Panc1 (cell line): ENCODE measurements around the gene SNTG2. TPM values are rescaled to one million over a fixed set of nuclear protein-coding genes. Genes with fewer than 3 reads are reported as not detected.
A peak's percentile ranks its signal among the peaks of the same experiment; 100 is the strongest.

Source experiments
- ATAC-seq: fragments of 200-7000 bp; cut with Tn5 transposase; 2 replicates; pipeline ENCODE4 v1.9.1; 2020; ENCODE audit warnings: mild to moderate bottlenecking, moderate library complexity
- BruUV-seq: library from RNA; stranded (reverse); fragments of 400-500 nt; replicated peaks from 2 replicates; lab custom pipeline; 2021; lab: Mats Ljungman, UMichigan
- CTCF ChIA-PET: fragments of 300-600 bp; sonication (Branson Sonifier 250); formaldehyde crosslinking; loops from one replicate; lab custom pipeline; 2022; ENCODE audit warnings: antibody characterized with exemption; lab: Charles Lee
- POLR2A ChIA-PET: fragments of 300-600 bp; sonication (Branson Sonifier 250); formaldehyde crosslinking; loops from one replicate; lab custom pipeline; 2022; ENCODE audit warnings: antibody characterized with exemption; lab: Charles Lee
- DNase-seq: peaks from one replicate; pipeline ENCODE4 v3.0.0-alpha.2; 2010; ENCODE audit warnings: low read depth, low spot score
- H3K27ac ChIP-seq: 2 replicates; pipeline ENCODE4 v1.5.1; 2011; ENCODE audit warnings: mild to moderate bottlenecking, low read length, inconsistent platforms
- H3K27me3 ChIP-seq: fragments of 200-500 bp; sonication (Bioruptor generic); 2 replicates; pipeline ENCODE4 v1.6.0; 2014; ENCODE audit warnings: low read length, inconsistent platforms; ENCODE audit not compliant: control insufficient read depth, insufficient read depth
- H3K36me3 ChIP-seq: fragments of 200-500 bp; sonication (Bioruptor generic); 2 replicates; pipeline ENCODE4 v1.5.1; 2014; ENCODE audit warnings: inconsistent platforms, mild to moderate bottlenecking, low read length, moderate library complexity; ENCODE audit not compliant: control insufficient read depth, insufficient read depth
- H3K4me1 ChIP-seq: 2 replicates; pipeline ENCODE4 v1.5.1; 2011; ENCODE audit warnings: inconsistent platforms, mild to moderate bottlenecking, low read length, moderate library complexity; ENCODE audit not compliant: control insufficient read depth, insufficient read depth
- H3K4me3 ChIP-seq, 2 experiments: 2 replicates each; pipeline ENCODE4 v1.5.1; 2011 to 2012; ENCODE audit warnings: low read depth in 2 of 2, low read length in 2 of 2, mild to moderate bottlenecking in 2 of 2, inconsistent platforms in 1 of 2, moderate library complexity in 1 of 2
- H3K9me3 ChIP-seq: fragments of 200-500 bp; sonication (Bioruptor generic); 2 replicates; pipeline ENCODE4 v1.5.1; 2014; ENCODE audit warnings: low read depth, mild to moderate bottlenecking, inconsistent platforms, low read length, moderate library complexity; ENCODE audit not compliant: control insufficient read depth, insufficient read depth
- POLR2AphosphoS5 ChIP-seq: IDR thresholded peaks from 2 replicates; pipeline ENCODE4 v1.6.1; 2012; ENCODE audit warnings: mild to moderate bottlenecking, low read depth, low read length, moderate library complexity
- SIN3A ChIP-seq: IDR thresholded peaks from 2 replicates; pipeline ENCODE4 v1.6.1; 2012; ENCODE audit warnings: low read depth, mild to moderate bottlenecking, low read length, moderate library complexity, borderline replicate concordance; ENCODE audit not compliant: insufficient read depth
- TCF7L2 ChIP-seq: IDR thresholded peaks from 2 replicates; pipeline ENCODE4 v1.6.1; 2011; ENCODE audit warnings: mild to moderate bottlenecking, low read depth, low read length, inconsistent platforms
- in situ Hi-C: cut with HindIII; loops from 2 replicates; pipeline ENCODE4 v1.10.0; 2016; ENCODE audit warnings: low sequenced_read_pairs, low pct_unique_long_range_greater_than_20kb
- intact Hi-C: fragments of 100-400 bp; cut with micrococcal nuclease; formaldehyde crosslinking; loops from one replicate; pipeline ENCODE4 v1.10.0; 2022; ENCODE audit not compliant: unreplicated experiment
- total RNA-seq: library from RNA; stranded (reverse); gene quantifications from one replicate; pipeline ENCODE4 v1.2.1, GENCODE V29; 2021; ENCODE audit not compliant: unreplicated experiment
- TF ChIP-seq, protein P1 (sequence below), 2 experiments: IDR thresholded peaks; 2 replicates each; pipeline ENCODE4 v1.6.1; 2011 to 2012; ENCODE audit warnings: low read depth in 2 of 2, control low read depth in 1 of 2, low read length in 1 of 2, mild to moderate bottlenecking in 1 of 2, moderate library complexity in 1 of 2; ENCODE audit not compliant: insufficient read depth in 1 of 2
- TF ChIP-seq, protein P2 (sequence below): fragments of 450-650 bp; IDR thresholded peaks from 2 replicates; pipeline ENCODE4 v1.5.1; 2017; ENCODE audit warnings: mild to moderate bottlenecking

SNTG2 gene
- total RNA-seq, 1 experiment from 2014 or later: not detected

DNA sequence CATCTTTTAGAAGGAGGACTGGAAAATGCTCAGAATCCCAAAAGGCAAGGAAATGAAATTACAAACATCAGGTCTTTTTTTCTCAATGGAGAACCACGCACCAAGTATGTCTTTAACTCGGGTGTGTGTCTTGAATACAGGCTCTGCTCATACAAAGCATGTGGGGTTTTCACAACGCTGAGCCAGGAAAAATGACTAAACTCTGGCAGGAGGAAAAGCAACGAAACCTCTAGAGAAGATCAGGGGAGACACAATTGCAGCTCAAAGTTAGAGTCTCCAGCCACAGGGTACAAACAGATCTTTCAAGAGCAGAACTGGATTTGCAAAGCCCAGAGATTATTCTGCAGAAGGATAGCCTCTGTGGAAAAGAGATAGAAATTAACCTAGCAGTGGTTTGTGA, 419.8 kb downstream of the SNTG2 start:
- in situ Hi-C loops: no loop called here
- Histone ChIP-seq H3K4me1 (no peaks in the 10 kb centered on the region), H3K9me3 (no peaks in the 10 kb centered on the region), H3K4me3 (no peak overlapping the region), H3K27ac (no peak overlapping the region), H3K36me3 (no peaks in the 10 kb centered on the region), H3K27me3 (no peaks in the 10 kb centered on the region)
- intact Hi-C loops: no loop called here
- CTCF ChIA-PET: no interaction called here
- DNase-seq (no peak), ATAC-seq (no peak)
- TF ChIP-seq SIN3A: no peak
- no peak for TF ChIP-seq POLR2AphosphoS5
- TF ChIP-seq, protein P1, sequence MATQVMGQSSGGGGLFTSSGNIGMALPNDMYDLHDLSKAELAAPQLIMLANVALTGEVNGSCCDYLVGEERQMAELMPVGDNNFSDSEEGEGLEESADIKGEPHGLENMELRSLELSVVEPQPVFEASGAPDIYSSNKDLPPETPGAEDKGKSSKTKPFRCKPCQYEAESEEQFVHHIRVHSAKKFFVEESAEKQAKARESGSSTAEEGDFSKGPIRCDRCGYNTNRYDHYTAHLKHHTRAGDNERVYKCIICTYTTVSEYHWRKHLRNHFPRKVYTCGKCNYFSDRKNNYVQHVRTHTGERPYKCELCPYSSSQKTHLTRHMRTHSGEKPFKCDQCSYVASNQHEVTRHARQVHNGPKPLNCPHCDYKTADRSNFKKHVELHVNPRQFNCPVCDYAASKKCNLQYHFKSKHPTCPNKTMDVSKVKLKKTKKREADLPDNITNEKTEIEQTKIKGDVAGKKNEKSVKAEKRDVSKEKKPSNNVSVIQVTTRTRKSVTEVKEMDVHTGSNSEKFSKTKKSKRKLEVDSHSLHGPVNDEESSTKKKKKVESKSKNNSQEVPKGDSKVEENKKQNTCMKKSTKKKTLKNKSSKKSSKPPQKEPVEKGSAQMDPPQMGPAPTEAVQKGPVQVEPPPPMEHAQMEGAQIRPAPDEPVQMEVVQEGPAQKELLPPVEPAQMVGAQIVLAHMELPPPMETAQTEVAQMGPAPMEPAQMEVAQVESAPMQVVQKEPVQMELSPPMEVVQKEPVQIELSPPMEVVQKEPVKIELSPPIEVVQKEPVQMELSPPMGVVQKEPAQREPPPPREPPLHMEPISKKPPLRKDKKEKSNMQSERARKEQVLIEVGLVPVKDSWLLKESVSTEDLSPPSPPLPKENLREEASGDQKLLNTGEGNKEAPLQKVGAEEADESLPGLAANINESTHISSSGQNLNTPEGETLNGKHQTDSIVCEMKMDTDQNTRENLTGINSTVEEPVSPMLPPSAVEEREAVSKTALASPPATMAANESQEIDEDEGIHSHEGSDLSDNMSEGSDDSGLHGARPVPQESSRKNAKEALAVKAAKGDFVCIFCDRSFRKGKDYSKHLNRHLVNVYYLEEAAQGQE (IDR thresholded peaks at IDR 0.05; ENCODE audit: insufficient read depth in 1 of 2, low read depth in 2 of 2, low read length in 1 of 2): no peak
- TF ChIP-seq TCF7L2: no peak
- TF ChIP-seq, protein P2, sequence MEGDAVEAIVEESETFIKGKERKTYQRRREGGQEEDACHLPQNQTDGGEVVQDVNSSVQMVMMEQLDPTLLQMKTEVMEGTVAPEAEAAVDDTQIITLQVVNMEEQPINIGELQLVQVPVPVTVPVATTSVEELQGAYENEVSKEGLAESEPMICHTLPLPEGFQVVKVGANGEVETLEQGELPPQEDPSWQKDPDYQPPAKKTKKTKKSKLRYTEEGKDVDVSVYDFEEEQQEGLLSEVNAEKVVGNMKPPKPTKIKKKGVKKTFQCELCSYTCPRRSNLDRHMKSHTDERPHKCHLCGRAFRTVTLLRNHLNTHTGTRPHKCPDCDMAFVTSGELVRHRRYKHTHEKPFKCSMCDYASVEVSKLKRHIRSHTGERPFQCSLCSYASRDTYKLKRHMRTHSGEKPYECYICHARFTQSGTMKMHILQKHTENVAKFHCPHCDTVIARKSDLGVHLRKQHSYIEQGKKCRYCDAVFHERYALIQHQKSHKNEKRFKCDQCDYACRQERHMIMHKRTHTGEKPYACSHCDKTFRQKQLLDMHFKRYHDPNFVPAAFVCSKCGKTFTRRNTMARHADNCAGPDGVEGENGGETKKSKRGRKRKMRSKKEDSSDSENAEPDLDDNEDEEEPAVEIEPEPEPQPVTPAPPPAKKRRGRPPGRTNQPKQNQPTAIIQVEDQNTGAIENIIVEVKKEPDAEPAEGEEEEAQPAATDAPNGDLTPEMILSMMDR: no peak
- POLR2A ChIA-PET: no interaction called here
- no TSS peak for BruUV-seq

DNA sequence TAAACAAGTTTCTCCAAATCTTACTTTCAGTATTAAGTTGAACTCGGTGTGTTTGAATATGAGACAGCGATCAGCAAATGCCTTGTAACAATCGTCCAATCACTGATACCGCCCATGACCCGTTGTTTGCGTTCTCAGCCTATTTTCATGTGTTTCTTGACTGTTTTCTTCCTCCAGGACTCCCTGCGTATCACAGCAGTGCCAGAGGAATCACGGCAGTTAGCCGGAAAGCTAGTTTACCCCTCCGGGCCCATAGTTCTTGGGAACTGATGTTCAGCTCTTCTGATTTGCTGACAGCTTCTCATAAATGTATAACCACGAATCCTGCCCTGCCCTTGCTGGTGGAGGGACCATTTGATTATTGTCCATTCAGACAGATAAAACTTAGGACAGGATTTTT, 420.4 kb downstream of the SNTG2 start:
- no peaks in the 10 kb centered on the region for H3K36me3 ChIP-seq
- in situ Hi-C loops (no loop called here), intact Hi-C loops (no loop called here)
- H3K4me3 ChIP-seq: peak overlapping the region in 1 of 2 experiments; percentile 33; a peak in 2 of 4 replicates
- H3K27ac ChIP-seq: no peak overlapping the region
- no peak for ATAC-seq
- no peaks in the 10 kb centered on the region for H3K4me1 ChIP-seq
- H3K9me3 ChIP-seq: no peaks in the 10 kb centered on the region
- ChIA-PET CTCF (no interaction called here), POLR2A (no interaction called here)
- no peaks in the 10 kb centered on the region for H3K27me3 ChIP-seq
- no TSS peak for BruUV-seq
- no peak for DNase-seq
- TF ChIP-seq, protein P1 (IDR thresholded peaks at IDR 0.05; ENCODE audit: insufficient read depth in 1 of 2, low read depth in 2 of 2, low read length in 1 of 2): no peak
- TF ChIP-seq POLR2AphosphoS5: no peak
- TF ChIP-seq, protein P2: no peak
- TF ChIP-seq TCF7L2: no peak
- no peak for TF ChIP-seq SIN3A
